HEK293 (cell line): ENCODE results near the gene AATF.

Experiments
- CTCF ChIP-seq: fragments of 450-650 bp; formaldehyde crosslinking; IDR thresholded peaks from 2 replicates; pipeline ENCODE4 v1.5.1; 2016; ENCODE audit warnings: missing biosample characterization, missing genetic modification characterization
- ELK4 ChIP-seq: IDR thresholded peaks from 2 replicates; pipeline ENCODE4 v1.6.1; 2011; ENCODE audit warnings: mild to moderate bottlenecking, low read depth, low read length, borderline replicate concordance
- FEZF1 ChIP-seq: fragments of 450-650 bp; formaldehyde crosslinking; IDR thresholded peaks from 2 replicates; pipeline ENCODE4 v1.5.1; 2016; ENCODE audit warnings: missing biosample characterization, missing genetic modification characterization
- KLF1 ChIP-seq: fragments of 450-650 bp; formaldehyde crosslinking; IDR thresholded peaks from 2 replicates; pipeline ENCODE4 v1.5.1; 2016; ENCODE audit warnings: missing biosample characterization, missing genetic modification characterization
- MZF1 ChIP-seq: fragments of 450-650 bp; formaldehyde crosslinking; IDR thresholded peaks from 2 replicates; pipeline ENCODE4 v1.5.1; 2017; ENCODE audit warnings: missing biosample characterization, missing genetic modification characterization, borderline replicate concordance
- PATZ1 ChIP-seq: fragments of 450-650 bp; formaldehyde crosslinking; IDR thresholded peaks from 2 replicates; pipeline ENCODE4 v1.5.1; 2016; ENCODE audit warnings: missing biosample characterization, missing genetic modification characterization
- ZNF114 ChIP-seq: fragments of 450-650 bp; formaldehyde crosslinking; IDR thresholded peaks from 2 replicates; pipeline ENCODE4 v1.5.0; 2017; ENCODE audit warnings: missing biosample characterization, missing genetic modification characterization
- ZNF501 ChIP-seq: fragments of 450-650 bp; formaldehyde crosslinking; IDR thresholded peaks from 2 replicates; pipeline ENCODE4 v1.5.1; 2016; ENCODE audit warnings: missing biosample characterization, missing genetic modification characterization
- ZNF521 ChIP-seq: fragments of 450-650 bp; formaldehyde crosslinking; IDR thresholded peaks from 2 replicates; pipeline ENCODE4 v1.5.1; 2017; ENCODE audit warnings: missing biosample characterization, mild to moderate bottlenecking, missing genetic modification characterization
- ZNF544 ChIP-seq: fragments of 450-650 bp; formaldehyde crosslinking; IDR thresholded peaks from 2 replicates; pipeline ENCODE4 v1.5.0; 2017; ENCODE audit warnings: missing biosample characterization, missing genetic modification characterization
- ZNF776 ChIP-seq: fragments of 450-650 bp; formaldehyde crosslinking; IDR thresholded peaks from 2 replicates; pipeline ENCODE4 v1.5.0; 2017; ENCODE audit warnings: missing biosample characterization, missing genetic modification characterization, borderline replicate concordance
- ZSCAN18 ChIP-seq: fragments of 450-650 bp; formaldehyde crosslinking; IDR thresholded peaks from 2 replicates; pipeline ENCODE4 v1.5.1; 2016; ENCODE audit warnings: missing biosample characterization, missing genetic modification characterization

- no peak for TF ChIP-seq ZNF544
- TF ChIP-seq ZSCAN18 = no peak
- no peak for TF ChIP-seq CTCF (tag by site-specific recombination)
- no peak for TF ChIP-seq KLF1
- no peak for TF ChIP-seq PATZ1 (tag by site-specific recombination)
- no peak for TF ChIP-seq FEZF1 (tag by site-specific recombination)
- TF ChIP-seq ZNF114 = no peak
- no peak for TF ChIP-seq MZF1 (tag by site-specific recombination)
- no peak for TF ChIP-seq ELK4
- TF ChIP-seq ZNF501 (tag by site-specific recombination) = no peak
- no peak for TF ChIP-seq ZNF521 (tag by site-specific recombination)
- no peak for TF ChIP-seq ZNF776 (tag by site-specific recombination)
Observed at GRCh38 chr17:37101306-37101705, 152.6 kb downstream of the AATF start.
